PC-3 (cell line): ENCODE measurements around the gene PPA1. TPM values are rescaled to one million over a fixed set of nuclear protein-coding genes. Genes with fewer than 3 reads are reported as not detected.
"Not testable (repeated sequence)": the region's sequence is repeated elsewhere in the genome, so short reads cannot be mapped to it uniquely, and the experiment has no call there.

ENCODE experiments used
- ATAC-seq: fragments of 200-7000 bp; cut with Tn5 transposase; 2 replicates; pipeline ENCODE4 v1.9.1; 2020; ENCODE audit warnings: mild to moderate bottlenecking, moderate library complexity
- BruUV-seq: library from RNA; stranded (reverse); fragments of 400-500 nt; replicated peaks from 2 replicates; lab custom pipeline; 2021; lab: Mats Ljungman, UMichigan
- CTCF ChIA-PET: fragments of 300-600 bp; sonication (Branson Sonifier 250); formaldehyde crosslinking; loops from one replicate; lab custom pipeline; 2022; ENCODE audit warnings: antibody characterized with exemption; lab: Charles Lee
- POLR2A ChIA-PET: fragments of 300-600 bp; sonication (Branson Sonifier 250); formaldehyde crosslinking; loops from one replicate; lab custom pipeline; 2022; ENCODE audit warnings: antibody characterized with exemption; ENCODE audit not compliant: unreplicated experiment; lab: Charles Lee
- DNase-seq: peaks from one replicate; pipeline ENCODE4 v3.0.0-alpha.2; 2015
- H2AFZ ChIP-seq: fragments of 300-600 bp; sonication (generic); 2 replicates; pipeline ENCODE4 v1.6.0; 2016; ENCODE audit warnings: antibody characterized with exemption, low read length
- H3F3A ChIP-seq: fragments of 300-600 bp; sonication (generic); one replicate; pipeline ENCODE4 v1.6.0; 2017; ENCODE audit warnings: antibody characterized with exemption, low read length, control low read depth, mild to moderate bottlenecking; ENCODE audit not compliant: unreplicated experiment
- H3K27ac ChIP-seq: fragments of 300-600 bp; sonication (generic); 2 replicates; pipeline ENCODE4 v1.5.1; 2016; ENCODE audit warnings: mild to moderate bottlenecking, low read length
- H3K27me3 ChIP-seq: fragments of 300-600 bp; sonication (generic); 2 replicates; pipeline ENCODE4 v1.6.1; 2016; ENCODE audit warnings: low read length, mixed read lengths
- H3K36me3 ChIP-seq: fragments of 300-600 bp; sonication (generic); 2 replicates; pipeline ENCODE4 v1.6.1; 2016; ENCODE audit warnings: low read depth, mixed run types, low read length, mixed read lengths
- H3K4me1 ChIP-seq: fragments of 300-600 bp; sonication (generic); 2 replicates; pipeline ENCODE4 v1.5.1; 2016; ENCODE audit warnings: low read length; ENCODE audit not compliant: insufficient read depth
- H3K4me2 ChIP-seq: fragments of 300-600 bp; sonication (generic); 2 replicates; pipeline ENCODE4 v1.6.0; 2016; ENCODE audit warnings: low read length
- H3K4me3 ChIP-seq: fragments of 300-600 bp; sonication (generic); 2 replicates; pipeline ENCODE4 v1.5.1; 2016; ENCODE audit warnings: mild to moderate bottlenecking, low read length, mixed read lengths
- H3K79me2 ChIP-seq: fragments of 300-600 bp; sonication (generic); 2 replicates; pipeline ENCODE4 v1.6.1; 2017; ENCODE audit warnings: low read length, mixed read lengths
- H3K9ac ChIP-seq: fragments of 300-600 bp; sonication (generic); 2 replicates; pipeline ENCODE4 v1.6.0; 2016; ENCODE audit warnings: mild to moderate bottlenecking, low read length
- H3K9me2 ChIP-seq: fragments of 300-600 bp; sonication (generic); replicated peaks from 2 replicates; pipeline ENCODE4 v1.6.1; 2016; ENCODE audit warnings: mixed run types, low read length, mixed read lengths
- H3K9me3 ChIP-seq: fragments of 300-600 bp; sonication (generic); 2 replicates; pipeline ENCODE4 v1.6.1; 2016; ENCODE audit warnings: low read length, mixed read lengths
- H4K20me1 ChIP-seq: fragments of 300-600 bp; sonication (generic); 2 replicates; pipeline ENCODE4 v1.6.1; 2016; ENCODE audit warnings: low read length, mixed read lengths
- EZH2 ChIP-seq: fragments of 300-600 bp; sonication (generic); IDR thresholded peaks from one replicate; pipeline ENCODE4 v1.6.1; 2017; ENCODE audit warnings: antibody characterized with exemption, mild to moderate bottlenecking, low read length; ENCODE audit not compliant: unreplicated experiment
- EZH2phosphoT487 ChIP-seq: fragments of 300-600 bp; sonication (generic); IDR thresholded peaks from 2 replicates; pipeline ENCODE4 v1.6.1; 2018; ENCODE audit warnings: mild to moderate bottlenecking, antibody characterized with exemption, low read length, borderline replicate concordance
- intact Hi-C: fragments of 100-400 bp; cut with micrococcal nuclease; formaldehyde crosslinking; loops from 2 replicates; pipeline ENCODE4 v1.9.0; 2023
- total RNA-seq: library from RNA; depleted of rRNA; stranded (reverse); fragments of >200 nt; gene quantifications from 2 replicates; pipeline ENCODE4 v1.2.3, GENCODE V29; 2014
- TF ChIP-seq, protein P1 (sequence below): fragments of 300-600 bp; sonication (generic); conservative IDR thresholded peaks from 2 replicates; pipeline ENCODE4 v1.5.1; 2017; ENCODE audit warnings: antibody characterized with exemption, low read depth, mild to moderate bottlenecking, low read length

PPA1 gene
- total RNA-seq, 1 experiment from 2014 or later: 440 TPM

DNA sequence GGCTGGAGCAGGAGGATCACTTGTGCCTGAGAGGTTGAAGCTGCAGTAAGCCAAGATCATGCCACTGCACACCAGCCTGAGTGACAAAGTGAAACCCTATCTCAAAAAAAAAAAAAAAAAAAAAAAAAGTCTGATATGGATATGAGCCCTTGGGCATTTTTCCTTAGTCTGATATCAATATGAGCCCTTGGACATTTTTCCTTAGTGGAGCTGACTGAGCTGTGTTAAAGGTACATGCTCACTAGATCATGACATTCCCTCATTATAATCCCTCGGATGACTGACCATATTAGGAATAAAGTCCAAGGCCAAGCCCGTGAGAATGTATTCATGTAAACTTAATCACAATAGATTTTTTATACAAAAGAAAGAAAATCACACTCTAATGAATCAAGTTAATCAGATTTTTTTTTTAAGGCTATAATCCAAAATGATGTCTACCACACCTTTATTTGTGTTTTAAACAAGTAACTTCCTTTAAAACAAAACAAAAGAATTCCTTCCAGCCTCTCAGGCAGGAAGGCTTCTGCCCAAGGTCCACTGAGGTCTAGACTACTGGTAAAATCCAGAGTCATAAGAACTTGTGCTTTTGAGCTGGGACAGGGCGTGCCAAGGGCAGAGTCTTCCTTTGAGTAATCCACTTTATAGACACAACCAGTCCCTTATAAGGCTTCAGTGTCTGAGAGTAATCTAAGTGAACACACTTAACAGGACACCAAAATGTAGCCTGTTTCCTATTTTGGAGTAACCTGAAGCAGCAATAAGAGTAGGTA, 5.5 kb downstream of the PPA1 start:
- H4K20me1 ChIP-seq: peaks cover 62% of the 10 kb centered on the region
- POLR2A ChIA-PET: no interaction called here
- BruUV-seq: no TSS peak
- peaks cover 51% of the 10 kb centered on the region for H3K4me1 ChIP-seq
- intact Hi-C loops: no loop called here
- CTCF ChIA-PET: interaction anchor here (0.7 to 1.2 kb wide), 2 partner anchors 40 to 81 kb away, joined by 5 to 8 read pairs; partner anchors contain the start of gene TYSND1
- no peaks in the 10 kb centered on the region for H3K9me3 ChIP-seq
- peaks cover 9% of the 10 kb centered on the region for H3F3A ChIP-seq
- peaks cover 49% of the 10 kb centered on the region for H3K36me3 ChIP-seq
- no peak overlapping the region for H2AFZ ChIP-seq
- H3K79me2 ChIP-seq: peaks cover 95% of the 10 kb centered on the region
- H3K27me3 ChIP-seq: no peaks in the 10 kb centered on the region
- TF ChIP-seq EZH2 (no peak), EZH2phosphoT487 (no peak)
- TF ChIP-seq, protein P1, sequence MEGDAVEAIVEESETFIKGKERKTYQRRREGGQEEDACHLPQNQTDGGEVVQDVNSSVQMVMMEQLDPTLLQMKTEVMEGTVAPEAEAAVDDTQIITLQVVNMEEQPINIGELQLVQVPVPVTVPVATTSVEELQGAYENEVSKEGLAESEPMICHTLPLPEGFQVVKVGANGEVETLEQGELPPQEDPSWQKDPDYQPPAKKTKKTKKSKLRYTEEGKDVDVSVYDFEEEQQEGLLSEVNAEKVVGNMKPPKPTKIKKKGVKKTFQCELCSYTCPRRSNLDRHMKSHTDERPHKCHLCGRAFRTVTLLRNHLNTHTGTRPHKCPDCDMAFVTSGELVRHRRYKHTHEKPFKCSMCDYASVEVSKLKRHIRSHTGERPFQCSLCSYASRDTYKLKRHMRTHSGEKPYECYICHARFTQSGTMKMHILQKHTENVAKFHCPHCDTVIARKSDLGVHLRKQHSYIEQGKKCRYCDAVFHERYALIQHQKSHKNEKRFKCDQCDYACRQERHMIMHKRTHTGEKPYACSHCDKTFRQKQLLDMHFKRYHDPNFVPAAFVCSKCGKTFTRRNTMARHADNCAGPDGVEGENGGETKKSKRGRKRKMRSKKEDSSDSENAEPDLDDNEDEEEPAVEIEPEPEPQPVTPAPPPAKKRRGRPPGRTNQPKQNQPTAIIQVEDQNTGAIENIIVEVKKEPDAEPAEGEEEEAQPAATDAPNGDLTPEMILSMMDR: no peak
- DNase-seq: peak; percentile 46
- H3K4me2 ChIP-seq: peak overlapping the region; percentile 5; the same call in 1 of the 2 replicates
- H3K27ac ChIP-seq: no peak overlapping the region
- no peak overlapping the region for H3K4me3 ChIP-seq
- peak; percentile 70 for ATAC-seq
- no peak overlapping the region for H3K9ac ChIP-seq
- no peaks in the 10 kb centered on the region for H3K9me2 ChIP-seq

DNA sequence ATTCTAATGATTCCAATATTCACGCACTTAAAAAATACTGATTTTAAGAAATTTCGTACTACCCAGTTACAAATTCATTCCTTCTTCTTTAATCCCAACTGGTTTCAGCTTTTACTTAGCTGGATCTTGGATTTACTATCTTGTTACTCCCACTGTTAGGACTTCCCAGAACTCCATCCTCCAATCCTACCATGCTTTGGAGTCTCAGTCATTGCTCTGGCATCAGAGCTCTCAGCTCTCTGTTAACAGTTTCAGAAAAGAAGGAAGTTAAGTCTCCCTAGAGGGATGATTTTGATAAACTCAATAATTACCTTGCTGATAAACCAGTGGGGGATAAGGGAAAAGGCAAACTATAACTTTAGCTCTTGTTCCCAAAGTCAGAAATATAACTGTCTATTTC, 9.5 kb downstream of the PPA1 start:
- Histone ChIP-seq H4K20me1 (peaks cover 48% of the 10 kb centered on the region), H3K9me3 (no peaks in the 10 kb centered on the region), H3K9me2 (no peaks in the 10 kb centered on the region), H3K9ac (no peak overlapping the region), H3K27ac (no peak overlapping the region), H3K4me3 (no peak overlapping the region), H3K27me3 (no peaks in the 10 kb centered on the region), H3K4me1 (peaks cover 42% of the 10 kb centered on the region), H2AFZ (no peak overlapping the region), H3F3A (peaks cover 9% of the 10 kb centered on the region), H3K36me3 (peaks cover 50% of the 10 kb centered on the region), H3K4me2 (no peak overlapping the region), H3K79me2 (peaks cover 80% of the 10 kb centered on the region)
- no peak for DNase-seq
- POLR2A ChIA-PET: interaction anchor here (0.6 kb wide), 1 partner anchor 164 kb away, joined by 4 read pairs; no protein-coding TSS in a partner anchor
- no peak for ATAC-seq
- TF ChIP-seq EZH2phosphoT487: no peak
- TF ChIP-seq EZH2: no peak
- TF ChIP-seq, protein P1: no peak
- CTCF ChIA-PET: interaction anchor here (0.5 to 3.3 kb wide), 2 partner anchors 97 to 164 kb away, joined by 5 to 75 read pairs; no protein-coding TSS in a partner anchor
- no TSS peak for BruUV-seq
- intact Hi-C loops: loop anchor here (2.0 to 5.0 kb wide), 2 partner anchors 49 to 319 kb away; no protein-coding TSS in a partner anchor

DNA sequence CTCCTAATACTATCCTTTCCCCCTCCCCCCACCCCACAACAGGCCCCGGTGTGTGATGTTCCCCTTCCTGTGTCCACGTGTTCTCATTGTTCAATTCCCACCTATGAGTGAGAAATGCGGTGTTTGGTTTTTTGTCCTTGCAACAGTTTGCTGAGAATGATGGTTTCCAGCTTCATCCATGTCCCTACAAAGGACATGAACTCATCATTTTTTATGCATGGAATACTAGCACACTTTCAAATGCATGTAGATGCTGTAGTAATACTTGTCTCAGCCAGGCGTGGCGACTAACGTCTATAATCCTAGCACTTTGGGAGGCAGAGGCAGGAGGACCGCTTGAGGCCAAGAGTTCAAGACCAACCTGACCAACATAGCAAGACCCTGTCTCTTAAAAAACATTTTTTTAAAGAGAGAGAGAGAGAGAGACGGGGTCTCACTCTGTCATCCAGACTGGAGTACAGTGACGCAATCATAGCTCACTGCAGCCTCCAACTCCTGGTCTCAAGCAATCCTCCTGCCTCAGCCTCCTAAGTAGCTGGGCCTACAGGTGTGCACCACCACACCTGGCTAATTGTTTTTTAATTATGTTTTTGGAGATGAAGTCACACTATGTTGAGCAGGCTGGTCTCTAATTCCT, 10.3 kb downstream of the PPA1 start:
- H3K4me3 ChIP-seq, H3K9me3 ChIP-seq, H3K9ac ChIP-seq, H2AFZ ChIP-seq, H3K27me3 ChIP-seq, H3F3A ChIP-seq, BruUV-seq, H3K9me2 ChIP-seq: not testable (repeated sequence)
- Histone ChIP-seq H3K36me3 (peaks cover 50% of the 10 kb centered on the region; the same call in 1 of the 2 replicates), H3K27ac (peak overlapping the region; percentile 66), H3K79me2 (peaks cover 74% of the 10 kb centered on the region), H3K4me1 (peaks cover 34% of the 10 kb centered on the region), H4K20me1 (peaks cover 40% of the 10 kb centered on the region), H3K4me2 (peak overlapping the region; percentile 64)
- intact Hi-C loops: loop anchor here (1.0 to 5.0 kb wide), 3 partner anchors 9 to 319 kb away; no protein-coding TSS in a partner anchor
- ChIA-PET CTCF (interaction anchor here (0.5 to 3.3 kb wide), 6 partner anchors 35 to 183 kb away, joined by 4 to 131 read pairs (median 5); no protein-coding TSS in a partner anchor), POLR2A (interaction anchor here (0.6 to 0.9 kb wide), 3 partner anchors 52 to 182 kb away, joined by 5 to 35 read pairs (median 14); partner anchors contain the start of gene SAR1A)
- DNase-seq (peak; percentile 31), ATAC-seq (peak; percentile 45)
